CD4-positive, alpha-beta T cell (primary cell): ENCODE measurements around the gene MYO18A. TPM values are rescaled to one million over a fixed set of nuclear protein-coding genes. Genes with fewer than 3 reads are reported as not detected.

ENCODE experiments used
- ATAC-seq: fragments of 200-7000 bp; cut with Tn5 transposase; one replicate; pipeline ENCODE4 v1.10.0; 2022; ENCODE audit warnings: mild to moderate bottlenecking; ENCODE audit not compliant: poor library complexity
- CTCF ChIA-PET: fragments of 350-600 bp; sonication (Branson Sonifier 250); formaldehyde crosslinking; loops from one replicate; lab custom pipeline; 2021; ENCODE audit warnings: antibody characterized with exemption, inconsistent platforms; lab: Charles Lee
- POLR2A ChIA-PET: fragments of 350-600 bp; sonication (Branson Sonifier 250); formaldehyde crosslinking; loops from one replicate; lab custom pipeline; 2021; ENCODE audit warnings: antibody characterized with exemption, inconsistent platforms; lab: Charles Lee
- DNase-seq, 14 experiments: peaks; one replicate each; pipeline ENCODE4 v3.0.0-alpha.2; 2013 to 2020; ENCODE audit warnings: mixed read lengths in 2 of 14
- H3K27ac ChIP-seq, 2 donors: one replicate each; pipeline versions ENCODE4 v1.5.1 to v1.7.0; 2013; ENCODE audit warnings: low read length in 2 of 2, low read depth in 1 of 2, mild to moderate bottlenecking in 1 of 2
- H3K27me3 ChIP-seq, 2 experiments: 1 replicate in 1 of 2; 2 replicates in 1 of 2; pipeline versions ENCODE4 v1.6.1 to v1.7.0; 2013; ENCODE audit warnings: low read length in 2 of 2, control low read depth in 1 of 2, mild to moderate bottlenecking in 1 of 2, moderate library complexity in 1 of 2; ENCODE audit not compliant: insufficient read depth in 2 of 2, control insufficient read depth in 1 of 2
- H3K36me3 ChIP-seq: one replicate; pipeline ENCODE4 v1.6.1; 2013; ENCODE audit warnings: low read length, control low read depth; ENCODE audit not compliant: insufficient read depth
- H3K4me1 ChIP-seq: one replicate; pipeline ENCODE4 v1.6.1; 2013; ENCODE audit warnings: low read length, control low read depth; ENCODE audit not compliant: insufficient read depth
- H3K4me3 ChIP-seq: one replicate; pipeline ENCODE4 v1.5.1; 2013; ENCODE audit warnings: mild to moderate bottlenecking, low read length, moderate library complexity
- H3K9me3 ChIP-seq, 2 experiments: 1 replicate in 1 of 2; 2 replicates in 1 of 2; pipeline versions ENCODE4 v1.6.1 to v1.7.0; 2013; ENCODE audit warnings: low read length in 2 of 2, mild to moderate bottlenecking in 2 of 2, control low read depth in 1 of 2, moderate library complexity in 1 of 2; ENCODE audit not compliant: control insufficient read depth in 1 of 2, insufficient read depth in 1 of 2
- H3K27ac Mint-ChIP-seq: one replicate; pipeline ENCODE4 v1.8.0; 2020; ENCODE audit warnings: mixed read lengths
- H3K27me3 Mint-ChIP-seq: one replicate; pipeline ENCODE4 v1.8.0; 2021; ENCODE audit warnings: mixed read lengths
- H3K36me3 Mint-ChIP-seq: one replicate; pipeline ENCODE4 v1.8.0; 2021; ENCODE audit warnings: low read depth, mixed read lengths
- H3K4me1 Mint-ChIP-seq: one replicate; pipeline ENCODE4 v1.8.0; 2021; ENCODE audit warnings: low read depth, mixed read lengths
- H3K4me3 Mint-ChIP-seq: one replicate; pipeline ENCODE4 v1.8.0; 2020; ENCODE audit warnings: mild to moderate bottlenecking, mixed read lengths
- H3K9me3 Mint-ChIP-seq: one replicate; pipeline ENCODE4 v1.8.0; 2020; ENCODE audit warnings: mixed read lengths
- CTCF ChIP-seq: fragments of 200-600 bp; IDR thresholded peaks from one replicate; pipeline ENCODE4 v1.8.0; 2022; ENCODE audit warnings: antibody characterized with exemption, mild to moderate bottlenecking
- intact Hi-C, 2 experiments: fragments of 100-400 bp; cut with DNase I in 1 of 2; cut with micrococcal nuclease in 1 of 2; formaldehyde crosslinking; loops; one replicate each; pipeline versions ENCODE4 v1.15.1 to v1.9.0; 2023 to 2025; cut with DNase I, micrococcal nuclease
- total RNA-seq, 174 experiments: library from RNA in 2 of 174; stranded (reverse) in 2 of 174; gene quantifications; one replicate each; pipeline ENCODE4 v1.2.3 and lab custom pipeline; 2021 to 2026

MYO18A gene
- total RNA-seq, 2 experiments from 2014 or later: 87.0 to 90.1 TPM

- TF ChIP-seq CTCF: no peak
- CTCF ChIA-PET: no interaction called here
- Mint-ChIP-seq H3K27ac (no peak overlapping the region), H3K27me3 (no peaks in the 10 kb centered on the region), H3K9me3 (no peaks in the 10 kb centered on the region), H3K36me3 (no peaks in the 10 kb centered on the region), H3K4me1 (no peaks in the 10 kb centered on the region), H3K4me3 (no peak overlapping the region)
- no peak overlapping the region for H3K4me3 ChIP-seq
- ATAC-seq: no peak
- H3K4me1 ChIP-seq: no peaks in the 10 kb centered on the region
- no peak overlapping the region for H3K27ac ChIP-seq
- intact Hi-C loops: loop anchor here in 1 of 2 experiments (10.0 kb wide), 1 partner anchor 63 kb away; no protein-coding TSS in a partner anchor
- H3K9me3 ChIP-seq: no peaks in the 10 kb centered on the region
- no peaks in the 10 kb centered on the region for H3K27me3 ChIP-seq
- DNase-seq: no peak
- POLR2A ChIA-PET: no interaction called here
- no peaks in the 10 kb centered on the region for H3K36me3 ChIP-seq
Observed at GRCh38 chr17:29057361-29057760, 122.8 kb downstream of the MYO18A start.

- Histone ChIP-seq H3K4me3 (no peak overlapping the region), H3K27me3 (peaks cover under 1 to 3% of the 10 kb centered on the region in 2 experiments), H3K36me3 (no peaks in the 10 kb centered on the region), H3K9me3 (no peaks in the 10 kb centered on the region), H3K4me1 (no peaks in the 10 kb centered on the region), H3K27ac (no peak overlapping the region)
- no peaks in the 10 kb centered on the region for H3K27me3 Mint-ChIP-seq
- no peaks in the 10 kb centered on the region for H3K9me3 Mint-ChIP-seq
- ATAC-seq (no peak), DNase-seq (no peak)
- no peaks in the 10 kb centered on the region for H3K4me1 Mint-ChIP-seq
- ChIA-PET POLR2A (no interaction called here), CTCF (no interaction called here)
- no peak overlapping the region for H3K27ac Mint-ChIP-seq
- no peaks in the 10 kb centered on the region for H3K36me3 Mint-ChIP-seq
- intact Hi-C loops: loop anchor here in 1 of 2 experiments (10.0 kb wide), 1 partner anchor 60 kb away; no protein-coding TSS in a partner anchor
- TF ChIP-seq CTCF: no peak
- no peak overlapping the region for H3K4me3 Mint-ChIP-seq
Observed at GRCh38 chr17:29054835-29055234, 125.4 kb downstream of the MYO18A start.

GRCh38 chr17:29051731-29052130, 128.5 kb downstream of the MYO18A start:
- peaks cover 23% of the 10 kb centered on the region for H3K27me3 Mint-ChIP-seq
- DNase-seq (no peak), ATAC-seq (no peak)
- no peaks in the 10 kb centered on the region for H3K9me3 ChIP-seq
- no peaks in the 10 kb centered on the region for H3K36me3 ChIP-seq
- ChIA-PET POLR2A (no interaction called here), CTCF (no interaction called here)
- H3K27me3 ChIP-seq: peaks cover 5% of the 10 kb centered on the region in 2 experiments
- H3K9me3 Mint-ChIP-seq: no peaks in the 10 kb centered on the region
- intact Hi-C loops: loop anchor here in 1 of 2 experiments (10.0 kb wide), 1 partner anchor 57 kb away; no protein-coding TSS in a partner anchor
- H3K4me3 ChIP-seq: no peak overlapping the region
- no peaks in the 10 kb centered on the region for H3K4me1 ChIP-seq
- no peak for TF ChIP-seq CTCF
- no peaks in the 10 kb centered on the region for H3K36me3 Mint-ChIP-seq
- no peak overlapping the region for H3K4me3 Mint-ChIP-seq
- H3K27ac Mint-ChIP-seq: no peak overlapping the region
- H3K4me1 Mint-ChIP-seq: no peaks in the 10 kb centered on the region
- no peak overlapping the region for H3K27ac ChIP-seq
